ENCODE measurements around the gene OR51A7.
"Not testable (repeated sequence)": the region's sequence is repeated elsewhere in the genome, so short reads cannot be mapped to it uniquely, and the experiment has no call there.

The OR51A7 gene

GRCh38 chr11:4903484-4903883, at the start of gene OR51A7:
OR51A7 (plus strand) TSS chr11:4903783; CDS start chr11:4907370, 3,587 bp downstream.
- H3K4me1 ChIP-seq (ENCODE audit: control insufficient read depth, insufficient read depth, low read length), result no peaks in the 10 kb centered on the region
- H3K4me3 ChIP-seq (ENCODE audit: low read depth, low read length), result no peak within 1 kb of the TSS
- no peak within 1 kb of the TSS for H3K9ac ChIP-seq (ENCODE audit: low read depth, low read length)
- H3K27ac ChIP-seq (ENCODE audit: low read depth, low read length), result no peak within 1 kb of the TSS
- H3K36me3 ChIP-seq (ENCODE audit: control insufficient read depth, insufficient read depth, low read length), result no peaks in the 10 kb centered on the region
- H3K27me3 ChIP-seq (ENCODE audit: control insufficient read depth, insufficient read depth, low read length), result no peaks in the 10 kb centered on the region
- no peaks in the 10 kb centered on the region for H3K9me3 ChIP-seq (ENCODE audit: control insufficient read depth, insufficient read depth, low read length)

GRCh38 chr11:4854286-4854685, 49.3 kb upstream of the OR51A7 start:
- H3K9me3 ChIP-seq (ENCODE audit: control insufficient read depth, insufficient read depth, low read length); H3K4me1 ChIP-seq (ENCODE audit: control insufficient read depth, insufficient read depth, low read length); H3K9ac ChIP-seq (ENCODE audit: low read depth, low read length); H3K27me3 ChIP-seq (ENCODE audit: control insufficient read depth, insufficient read depth, low read length); H3K36me3 ChIP-seq (ENCODE audit: control insufficient read depth, insufficient read depth, low read length); H3K4me3 ChIP-seq (ENCODE audit: low read depth, low read length); H3K27ac ChIP-seq (ENCODE audit: low read depth, low read length): not testable (repeated sequence)

GRCh38 chr11:4862447-4863236, 40.9 kb upstream of the OR51A7 start:
- Histone ChIP-seq H3K4me1 (ENCODE audit: control insufficient read depth, insufficient read depth, low read length) (peaks cover 22% of the 10 kb centered on the region), H3K27ac (ENCODE audit: low read depth, low read length) (peak overlapping the region; percentile 90), H3K27me3 (ENCODE audit: control insufficient read depth, insufficient read depth, low read length) (no peaks in the 10 kb centered on the region), H3K9ac (ENCODE audit: low read depth, low read length) (no peak overlapping the region), H3K9me3 (ENCODE audit: control insufficient read depth, insufficient read depth, low read length) (no peaks in the 10 kb centered on the region), H3K4me3 (ENCODE audit: low read depth, low read length) (no peak overlapping the region), H3K36me3 (ENCODE audit: control insufficient read depth, insufficient read depth, low read length) (no peaks in the 10 kb centered on the region)

GRCh38 chr11:4863876-4864275, 39.7 kb upstream of the OR51A7 start:
- Histone ChIP-seq H3K27ac (ENCODE audit: low read depth, low read length) (peak overlapping the region; percentile 90), H3K9me3 (ENCODE audit: control insufficient read depth, insufficient read depth, low read length) (no peaks in the 10 kb centered on the region; the same call in 1 of the 2 replicates), H3K9ac (ENCODE audit: low read depth, low read length) (no peak overlapping the region), H3K4me1 (ENCODE audit: control insufficient read depth, insufficient read depth, low read length) (peaks cover 22% of the 10 kb centered on the region), H3K4me3 (ENCODE audit: low read depth, low read length) (no peak overlapping the region), H3K27me3 (ENCODE audit: control insufficient read depth, insufficient read depth, low read length) (no peaks in the 10 kb centered on the region), H3K36me3 (ENCODE audit: control insufficient read depth, insufficient read depth, low read length) (no peaks in the 10 kb centered on the region)

GRCh38 chr11:4865855-4866254, 37.7 kb upstream of the OR51A7 start:
- no peaks in the 10 kb centered on the region for H3K36me3 ChIP-seq (ENCODE audit: control insufficient read depth, insufficient read depth, low read length)
- H3K9me3 ChIP-seq (ENCODE audit: control insufficient read depth, insufficient read depth, low read length), result no peaks in the 10 kb centered on the region; the same call in 1 of the 2 replicates
- H3K9ac ChIP-seq (ENCODE audit: low read depth, low read length), result no peak overlapping the region
- peaks cover 22% of the 10 kb centered on the region for H3K4me1 ChIP-seq (ENCODE audit: control insufficient read depth, insufficient read depth, low read length)
- no peak overlapping the region for H3K27ac ChIP-seq (ENCODE audit: low read depth, low read length)
- H3K4me3 ChIP-seq (ENCODE audit: low read depth, low read length), result no peak overlapping the region
- H3K27me3 ChIP-seq (ENCODE audit: control insufficient read depth, insufficient read depth, low read length), result no peaks in the 10 kb centered on the region

GRCh38 chr11:4881188-4881587, 22.4 kb upstream of the OR51A7 start:
- no peaks in the 10 kb centered on the region for H3K27me3 ChIP-seq (ENCODE audit: control insufficient read depth, insufficient read depth, low read length)
- H3K4me3 ChIP-seq (ENCODE audit: low read depth, low read length), result no peak overlapping the region
- no peak overlapping the region for H3K9ac ChIP-seq (ENCODE audit: low read depth, low read length)
- no peak overlapping the region for H3K27ac ChIP-seq (ENCODE audit: low read depth, low read length)
- H3K36me3 ChIP-seq (ENCODE audit: control insufficient read depth, insufficient read depth, low read length), result no peaks in the 10 kb centered on the region
- no peaks in the 10 kb centered on the region for H3K4me1 ChIP-seq (ENCODE audit: control insufficient read depth, insufficient read depth, low read length)
- no peaks in the 10 kb centered on the region for H3K9me3 ChIP-seq (ENCODE audit: control insufficient read depth, insufficient read depth, low read length)

- Histone ChIP-seq H3K9me3 (ENCODE audit: control insufficient read depth, insufficient read depth, low read length) (no peaks in the 10 kb centered on the region), H3K27ac (ENCODE audit: low read depth, low read length) (no peak within 1 kb of the TSS), H3K4me1 (ENCODE audit: control insufficient read depth, insufficient read depth, low read length) (no peaks in the 10 kb centered on the region), H3K36me3 (ENCODE audit: control insufficient read depth, insufficient read depth, low read length) (no peaks in the 10 kb centered on the region), H3K9ac (ENCODE audit: low read depth, low read length) (no peak within 1 kb of the TSS), H3K27me3 (ENCODE audit: control insufficient read depth, insufficient read depth, low read length) (no peaks in the 10 kb centered on the region), H3K4me3 (ENCODE audit: low read depth, low read length) (no peak within 1 kb of the TSS)
Observed at GRCh38 chr11:4881860-4882500, 21.6 kb upstream of the OR51A7 start, which contains the start of gene OR51T1. OR51T1 (plus strand) TSS chr11:4881900; CDS start chr11:4881900, 0 bp downstream.

GRCh38 chr11:4882543-4882942, 21.0 kb upstream of the OR51A7 start:
- no peak overlapping the region for H3K4me3 ChIP-seq (ENCODE audit: low read depth, low read length)
- H3K36me3 ChIP-seq (ENCODE audit: control insufficient read depth, insufficient read depth, low read length), result no peaks in the 10 kb centered on the region
- H3K27ac ChIP-seq (ENCODE audit: low read depth, low read length), result no peak overlapping the region
- H3K4me1 ChIP-seq (ENCODE audit: control insufficient read depth, insufficient read depth, low read length), result no peaks in the 10 kb centered on the region
- H3K27me3 ChIP-seq (ENCODE audit: control insufficient read depth, insufficient read depth, low read length), result no peaks in the 10 kb centered on the region
- no peak overlapping the region for H3K9ac ChIP-seq (ENCODE audit: low read depth, low read length)
- H3K9me3 ChIP-seq (ENCODE audit: control insufficient read depth, insufficient read depth, low read length), result no peaks in the 10 kb centered on the region

GRCh38 chr11:4884361-4884760, 19.2 kb upstream of the OR51A7 start:
- Histone ChIP-seq H3K27ac (ENCODE audit: low read depth, low read length) (no peak overlapping the region), H3K9me3 (ENCODE audit: control insufficient read depth, insufficient read depth, low read length) (no peaks in the 10 kb centered on the region), H3K4me1 (ENCODE audit: control insufficient read depth, insufficient read depth, low read length) (no peaks in the 10 kb centered on the region), H3K27me3 (ENCODE audit: control insufficient read depth, insufficient read depth, low read length) (no peaks in the 10 kb centered on the region), H3K4me3 (ENCODE audit: low read depth, low read length) (no peak overlapping the region), H3K36me3 (ENCODE audit: control insufficient read depth, insufficient read depth, low read length) (no peaks in the 10 kb centered on the region), H3K9ac (ENCODE audit: low read depth, low read length) (no peak overlapping the region)

- H3K27me3 ChIP-seq (ENCODE audit: control insufficient read depth, insufficient read depth, low read length), result no peaks in the 10 kb centered on the region
- no peak overlapping the region for H3K4me3 ChIP-seq (ENCODE audit: low read depth, low read length)
- H3K36me3 ChIP-seq (ENCODE audit: control insufficient read depth, insufficient read depth, low read length), result no peaks in the 10 kb centered on the region
- H3K4me1 ChIP-seq (ENCODE audit: control insufficient read depth, insufficient read depth, low read length), result no peaks in the 10 kb centered on the region
- H3K9me3 ChIP-seq (ENCODE audit: control insufficient read depth, insufficient read depth, low read length), result no peaks in the 10 kb centered on the region
- H3K27ac ChIP-seq (ENCODE audit: low read depth, low read length), result no peak overlapping the region
- H3K9ac ChIP-seq (ENCODE audit: low read depth, low read length), result no peak overlapping the region
Observed at GRCh38 chr11:4886186-4886585, 17.4 kb upstream of the OR51A7 start.

- Histone ChIP-seq H3K4me1 (ENCODE audit: control insufficient read depth, insufficient read depth, low read length) (no peaks in the 10 kb centered on the region), H3K27me3 (ENCODE audit: control insufficient read depth, insufficient read depth, low read length) (no peaks in the 10 kb centered on the region), H3K4me3 (ENCODE audit: low read depth, low read length) (no peak overlapping the region), H3K27ac (ENCODE audit: low read depth, low read length) (no peak overlapping the region), H3K36me3 (ENCODE audit: control insufficient read depth, insufficient read depth, low read length) (no peaks in the 10 kb centered on the region), H3K9ac (ENCODE audit: low read depth, low read length) (no peak overlapping the region), H3K9me3 (ENCODE audit: control insufficient read depth, insufficient read depth, low read length) (no peaks in the 10 kb centered on the region)
Observed at GRCh38 chr11:4887591-4887990, 16.0 kb upstream of the OR51A7 start.

All from HUES48 (cell line).